DND-41 (cell line): ENCODE measurements around the gene CNNM1.

Experiments
- ATAC-seq: fragments of 200-7000 bp; cut with Tn5 transposase; 3 replicates; pipeline ENCODE4 v1.9.1; 2021; ENCODE audit warnings: low read depth; ENCODE audit not compliant: insufficient read depth
- DNase-seq: peaks from one replicate; pipeline ENCODE4 v3.0.0-alpha.2; 2020
- H2AFZ ChIP-seq: 2 replicates; pipeline ENCODE4 v1.6.0; 2012; ENCODE audit warnings: low read depth, low read length
- H3K27ac ChIP-seq: 2 replicates; pipeline ENCODE4 v1.5.1; 2012; ENCODE audit warnings: low read length, inconsistent platforms
- H3K27me3 ChIP-seq: fragments of 200-600 bp; sonication (generic); 2 replicates; pipeline ENCODE4 v1.6.0; 2012; ENCODE audit warnings: low read length, mild to moderate bottlenecking, inconsistent platforms; ENCODE audit not compliant: insufficient read depth, poor library complexity
- H3K36me3 ChIP-seq: 2 replicates; pipeline ENCODE4 v1.5.1; 2012; ENCODE audit warnings: low read length, inconsistent platforms; ENCODE audit not compliant: insufficient read depth
- H3K4me1 ChIP-seq: 2 replicates; pipeline ENCODE4 v1.5.1; 2012; ENCODE audit warnings: mild to moderate bottlenecking, low read length; ENCODE audit not compliant: insufficient read depth
- H3K4me2 ChIP-seq: 2 replicates; pipeline ENCODE4 v1.6.0; 2012; ENCODE audit warnings: mild to moderate bottlenecking, moderate library complexity, low read length, inconsistent platforms; ENCODE audit not compliant: insufficient read depth
- H3K4me3 ChIP-seq, 2 experiments: fragments of 200-600 bp in 1 of 2; shearing (Covaris generic) in 1 of 2; 2 replicates each; pipeline ENCODE4 v1.5.1; 2012 to 2016; ENCODE audit warnings: inconsistent platforms in 2 of 2, low read length in 2 of 2, mild to moderate bottlenecking in 2 of 2, low read depth in 1 of 2, moderate library complexity in 1 of 2
- H3K79me2 ChIP-seq: 2 replicates; pipeline ENCODE4 v1.6.0; 2012; ENCODE audit warnings: low read length, inconsistent platforms; ENCODE audit not compliant: insufficient read depth
- H3K9ac ChIP-seq: 2 replicates; pipeline ENCODE4 v1.6.0; 2012; ENCODE audit warnings: low read depth, mild to moderate bottlenecking, inconsistent platforms, low read length, moderate library complexity
- H3K9me3 ChIP-seq: 2 replicates; pipeline ENCODE4 v1.5.1; 2012; ENCODE audit warnings: low read length, moderate library complexity, mild to moderate bottlenecking, inconsistent platforms; ENCODE audit not compliant: insufficient read depth, severe bottlenecking
- H4K20me1 ChIP-seq: 2 replicates; pipeline ENCODE4 v1.6.0; 2012; ENCODE audit warnings: low read length; ENCODE audit not compliant: insufficient read depth
- EZH2 ChIP-seq: IDR thresholded peaks from 3 replicates; pipeline ENCODE4 v1.6.1; 2012; ENCODE audit warnings: borderline replicate concordance, low read depth, mild to moderate bottlenecking, moderate library complexity, low read length, inconsistent platforms; ENCODE audit not compliant: severe bottlenecking
- TF ChIP-seq, protein P1 (sequence below): IDR thresholded peaks from 2 replicates; pipeline ENCODE4 v1.5.1; 2012; ENCODE audit warnings: borderline replicate concordance, low read length, moderate library complexity, mild to moderate bottlenecking; ENCODE audit not compliant: poor library complexity, severe bottlenecking; ENCODE audit errors: extremely low read depth

CNNM1 gene

DNA sequence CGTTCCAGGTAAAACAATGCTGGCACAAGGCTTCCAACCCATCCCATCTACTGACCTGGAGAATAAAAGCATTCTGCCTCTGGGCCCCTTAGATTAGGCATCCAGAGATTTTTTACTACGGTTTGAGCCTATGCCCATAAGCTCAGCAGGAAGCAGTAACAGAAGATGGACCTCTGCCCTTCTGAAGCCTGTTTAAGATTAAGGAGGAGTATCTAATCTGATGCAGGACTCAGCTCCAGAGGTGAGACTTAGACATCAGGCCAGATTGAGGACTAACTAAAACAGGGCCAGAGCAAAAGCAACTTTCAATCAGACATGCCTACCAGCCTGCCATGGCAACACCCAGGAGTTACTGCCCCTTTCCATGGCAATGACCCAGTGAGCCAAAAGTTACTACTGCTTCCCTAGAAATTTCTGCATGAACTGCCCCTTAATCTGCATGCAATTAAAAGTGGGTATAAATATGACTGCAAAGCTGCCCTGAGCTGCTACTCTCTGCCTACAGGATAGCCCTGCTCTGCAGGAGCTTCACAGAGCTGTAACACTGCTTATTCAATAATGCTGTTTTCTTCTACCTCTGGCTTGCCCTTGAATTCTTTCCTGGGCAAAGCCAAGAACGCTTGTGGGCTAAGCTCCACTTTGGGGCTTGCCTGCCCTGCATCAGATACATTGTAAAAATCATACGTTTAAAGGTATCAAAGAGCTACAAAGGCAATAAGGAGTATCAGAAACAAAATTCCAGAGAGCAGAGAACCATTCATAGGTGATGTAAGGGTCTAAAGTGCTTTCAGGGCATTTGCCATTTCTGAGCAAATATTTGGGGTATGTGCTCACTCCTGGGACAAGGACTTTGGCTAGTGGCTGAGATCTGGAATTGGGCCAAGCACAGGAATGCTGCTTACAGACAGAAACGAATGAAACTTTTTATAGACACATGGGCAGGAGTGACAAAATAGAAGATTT, 25.0 kb upstream of the CNNM1 start:
- Histone ChIP-seq H3K4me2 (no peak overlapping the region), H3K79me2 (no peaks in the 10 kb centered on the region), H3K4me3 (no peak overlapping the region), H4K20me1 (no peaks in the 10 kb centered on the region), H3K36me3 (no peaks in the 10 kb centered on the region), H3K27ac (no peak overlapping the region), H3K4me1 (no peaks in the 10 kb centered on the region), H3K9me3 (no peaks in the 10 kb centered on the region), H3K27me3 (no peaks in the 10 kb centered on the region), H3K9ac (no peak overlapping the region), H2AFZ (no peak overlapping the region)
- ATAC-seq (no peak), DNase-seq (no peak)
- TF ChIP-seq, protein P1, sequence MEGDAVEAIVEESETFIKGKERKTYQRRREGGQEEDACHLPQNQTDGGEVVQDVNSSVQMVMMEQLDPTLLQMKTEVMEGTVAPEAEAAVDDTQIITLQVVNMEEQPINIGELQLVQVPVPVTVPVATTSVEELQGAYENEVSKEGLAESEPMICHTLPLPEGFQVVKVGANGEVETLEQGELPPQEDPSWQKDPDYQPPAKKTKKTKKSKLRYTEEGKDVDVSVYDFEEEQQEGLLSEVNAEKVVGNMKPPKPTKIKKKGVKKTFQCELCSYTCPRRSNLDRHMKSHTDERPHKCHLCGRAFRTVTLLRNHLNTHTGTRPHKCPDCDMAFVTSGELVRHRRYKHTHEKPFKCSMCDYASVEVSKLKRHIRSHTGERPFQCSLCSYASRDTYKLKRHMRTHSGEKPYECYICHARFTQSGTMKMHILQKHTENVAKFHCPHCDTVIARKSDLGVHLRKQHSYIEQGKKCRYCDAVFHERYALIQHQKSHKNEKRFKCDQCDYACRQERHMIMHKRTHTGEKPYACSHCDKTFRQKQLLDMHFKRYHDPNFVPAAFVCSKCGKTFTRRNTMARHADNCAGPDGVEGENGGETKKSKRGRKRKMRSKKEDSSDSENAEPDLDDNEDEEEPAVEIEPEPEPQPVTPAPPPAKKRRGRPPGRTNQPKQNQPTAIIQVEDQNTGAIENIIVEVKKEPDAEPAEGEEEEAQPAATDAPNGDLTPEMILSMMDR, result no peak
- no peak for TF ChIP-seq EZH2

- TF ChIP-seq EZH2, result no peak
- TF ChIP-seq, protein P1, result no peak
- DNase-seq (no peak), ATAC-seq (no peak)
- H3K4me3 ChIP-seq, result no peak overlapping the region
- no peak overlapping the region for H3K27ac ChIP-seq
- no peak overlapping the region for H3K4me2 ChIP-seq
- H2AFZ ChIP-seq, result no peak overlapping the region
- H3K27me3 ChIP-seq, result no peaks in the 10 kb centered on the region
- H3K9me3 ChIP-seq, result no peaks in the 10 kb centered on the region
- no peaks in the 10 kb centered on the region for H3K4me1 ChIP-seq
- H3K36me3 ChIP-seq, result no peaks in the 10 kb centered on the region
- H4K20me1 ChIP-seq, result no peaks in the 10 kb centered on the region
- H3K79me2 ChIP-seq, result no peaks in the 10 kb centered on the region
- H3K9ac ChIP-seq, result no peak overlapping the region
Measured at GRCh38 chr10:99304862-99305229, 24.3 kb upstream of the CNNM1 start.

DNA sequence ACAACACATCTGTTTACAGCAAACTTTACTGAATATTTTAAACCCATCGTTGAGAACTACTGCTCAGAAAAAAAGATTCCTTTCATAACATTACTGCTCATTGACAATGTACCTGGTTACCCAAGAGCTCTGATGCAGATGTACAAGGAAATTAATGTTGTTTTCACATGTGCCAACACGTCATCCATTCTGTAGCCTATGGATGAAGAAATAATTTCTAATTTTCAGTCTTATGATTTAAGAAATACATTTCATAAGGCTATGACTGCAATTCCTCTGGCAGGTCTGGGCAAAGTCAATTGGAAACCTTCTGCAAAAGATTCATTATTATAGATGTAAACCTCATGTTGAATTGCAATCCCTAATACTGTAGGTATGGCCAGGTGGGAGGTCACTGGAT, 16.7 kb upstream of the CNNM1 start:
- Histone ChIP-seq H3K4me1 (no peaks in the 10 kb centered on the region), H3K9me3 (no peaks in the 10 kb centered on the region), H3K27me3 (no peaks in the 10 kb centered on the region), H3K9ac (no peak overlapping the region), H2AFZ (no peak overlapping the region), H3K4me3 (no peak overlapping the region), H3K4me2 (no peak overlapping the region), H3K79me2 (no peaks in the 10 kb centered on the region), H4K20me1 (no peaks in the 10 kb centered on the region), H3K27ac (no peak overlapping the region), H3K36me3 (no peaks in the 10 kb centered on the region)
- TF ChIP-seq, protein P1, result no peak
- no peak for TF ChIP-seq EZH2
- ATAC-seq (no peak), DNase-seq (no peak)
